Measurements from ENCODE around the gene OR51I1. TPM values are rescaled to one million over a fixed set of nuclear protein-coding genes. Genes with fewer than 3 reads are reported as not detected.

Gene OR51I1
- total RNA-seq, 1 experiment from 2014 or later, result not detected

GRCh38 chr11:5489576-5490357 is 48.5 kb upstream of the OR51I1 start:
- H4K20me1 ChIP-seq (ENCODE audit: control insufficient read depth, insufficient read depth, insufficient read length), result no peaks in the 10 kb centered on the region
- H2BK120ac ChIP-seq (ENCODE audit: low read depth, low read length, poor library complexity, severe bottlenecking), result no peak overlapping the region
- no peak overlapping the region for H4K91ac ChIP-seq (ENCODE audit: insufficient read length, low read depth, low read length)
- no peaks in the 10 kb centered on the region for H3K79me2 ChIP-seq (ENCODE audit: insufficient read depth, low read length)
- no peaks in the 10 kb centered on the region for H3K27me3 Mint-ChIP-seq (ENCODE audit: low read depth)
- no peaks in the 10 kb centered on the region for H3K9me3 ChIP-seq (ENCODE audit: control insufficient read depth, low read depth, low read length)
- H3K27ac ChIP-seq (ENCODE audit: insufficient read length, low read depth, low read length), result no peak overlapping the region
- no peak overlapping the region for H3K14ac ChIP-seq (ENCODE audit: insufficient read depth, low read length)
- WGBS (ENCODE audit: extremely low coverage, insufficient read length, low lambda C conversion rate), result no CpG with 5 or more reads among the region's 5 CpGs
- H3K56ac ChIP-seq (ENCODE audit: insufficient read length, low read depth, low read length), result no peak overlapping the region
- no peaks in the 10 kb centered on the region for H3K79me1 ChIP-seq (ENCODE audit: insufficient read depth, low read depth, low read length, poor library complexity, severe bottlenecking)
- no peak overlapping the region for H3K27ac Mint-ChIP-seq
- H4K5ac ChIP-seq (ENCODE audit: insufficient read length, low read depth, low read length), result no peak overlapping the region
- no peak overlapping the region for H2BK5ac ChIP-seq (ENCODE audit: insufficient read length, low read length)
- H4K8ac ChIP-seq (replicated peaks; ENCODE audit: insufficient read length, low read depth, low read length), result no peak overlapping the region
- H3K18ac ChIP-seq (ENCODE audit: insufficient read length, low read depth, low read length), result no peak overlapping the region
- H3K4me2 ChIP-seq (ENCODE audit: insufficient read depth, insufficient read length, low read length), result no peak overlapping the region
- H3K9me3 Mint-ChIP-seq, result no peaks in the 10 kb centered on the region
- no peaks in the 10 kb centered on the region for H3K4me1 ChIP-seq (ENCODE audit: insufficient read depth, low read length)
- H3K4ac ChIP-seq (ENCODE audit: low read depth, low read length), result no peak overlapping the region
- H3K27me3 ChIP-seq (ENCODE audit: insufficient read depth, low read length), result no peaks in the 10 kb centered on the region
- H3K23me2 ChIP-seq (ENCODE audit: insufficient read length, low read depth, low read length, poor library complexity, severe bottlenecking), result no peaks in the 10 kb centered on the region
- no peak overlapping the region for H2BK12ac ChIP-seq (ENCODE audit: insufficient read length, low read depth, low read length)
- no peak overlapping the region for H2AK5ac ChIP-seq (ENCODE audit: insufficient read length, low read length)
- H3K4me1 Mint-ChIP-seq, result peaks cover 0 to 3% of the 10 kb centered on the region in 2 experiments; a peak in 1 of 4 replicates
- H3K23ac ChIP-seq (ENCODE audit: insufficient read length, low read depth, low read length), result no peak overlapping the region
- no peak overlapping the region for H2BK20ac ChIP-seq (ENCODE audit: low read depth, low read length, poor library complexity, severe bottlenecking)
- H2AFZ ChIP-seq (ENCODE audit: low read length), result no peak overlapping the region
- H3K9ac ChIP-seq (ENCODE audit: extremely low read depth, insufficient read length, low read length), result no peak overlapping the region
- TF ChIP-seq, protein P1, sequence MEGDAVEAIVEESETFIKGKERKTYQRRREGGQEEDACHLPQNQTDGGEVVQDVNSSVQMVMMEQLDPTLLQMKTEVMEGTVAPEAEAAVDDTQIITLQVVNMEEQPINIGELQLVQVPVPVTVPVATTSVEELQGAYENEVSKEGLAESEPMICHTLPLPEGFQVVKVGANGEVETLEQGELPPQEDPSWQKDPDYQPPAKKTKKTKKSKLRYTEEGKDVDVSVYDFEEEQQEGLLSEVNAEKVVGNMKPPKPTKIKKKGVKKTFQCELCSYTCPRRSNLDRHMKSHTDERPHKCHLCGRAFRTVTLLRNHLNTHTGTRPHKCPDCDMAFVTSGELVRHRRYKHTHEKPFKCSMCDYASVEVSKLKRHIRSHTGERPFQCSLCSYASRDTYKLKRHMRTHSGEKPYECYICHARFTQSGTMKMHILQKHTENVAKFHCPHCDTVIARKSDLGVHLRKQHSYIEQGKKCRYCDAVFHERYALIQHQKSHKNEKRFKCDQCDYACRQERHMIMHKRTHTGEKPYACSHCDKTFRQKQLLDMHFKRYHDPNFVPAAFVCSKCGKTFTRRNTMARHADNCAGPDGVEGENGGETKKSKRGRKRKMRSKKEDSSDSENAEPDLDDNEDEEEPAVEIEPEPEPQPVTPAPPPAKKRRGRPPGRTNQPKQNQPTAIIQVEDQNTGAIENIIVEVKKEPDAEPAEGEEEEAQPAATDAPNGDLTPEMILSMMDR (conservative IDR thresholded peaks at IDR 0.05), result no peak
- H3K4me3 Mint-ChIP-seq, result no peak overlapping the region
- no peak overlapping the region for H2BK15ac ChIP-seq (ENCODE audit: low read depth, low read length)
- H3K36me3 Mint-ChIP-seq (ENCODE audit: insufficient read depth in 1 of 3, low read depth in 3 of 3), result no peaks in the 10 kb centered on the region
- no peak for DNase-seq
- no peak overlapping the region for H3T11ph ChIP-seq (ENCODE audit: low read length)
